Measurements from ENCODE around the gene DTX2.
"Not testable (repeated sequence)": the region's sequence is repeated elsewhere in the genome, so short reads cannot be mapped to it uniquely, and the experiment has no call there.

Gene DTX2

DNA sequence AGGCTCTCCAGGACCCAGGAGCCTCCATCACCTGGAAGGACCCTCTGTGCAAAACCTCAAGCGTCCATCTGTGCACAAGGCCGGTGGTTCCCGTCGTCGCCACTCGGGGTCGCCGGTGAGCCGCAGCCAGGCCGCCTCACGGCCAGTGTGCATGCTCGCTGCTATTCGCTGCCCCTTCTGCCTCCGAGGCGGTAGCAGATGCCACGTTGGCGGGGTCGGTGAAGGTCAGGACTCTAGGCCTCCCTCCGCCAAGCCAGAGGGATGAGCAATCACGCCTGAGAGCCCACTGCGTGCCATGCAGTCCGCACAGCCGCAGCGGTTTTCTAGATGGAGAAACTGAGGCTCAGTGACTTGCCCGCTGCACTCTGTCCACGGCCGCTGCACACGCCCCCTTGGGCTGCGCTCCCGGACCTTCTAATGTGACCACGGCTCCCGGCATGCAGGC lies 54.5 kb downstream of the DTX2 start:
- no peak for DNase-seq
- Histone ChIP-seq H2AFZ (ENCODE audit: low read length) (no peak overlapping the region), H3K27ac (ENCODE audit: low read length) (no peak overlapping the region), H3F3A (ENCODE audit: insufficient read depth, low read length) (no peaks in the 10 kb centered on the region), H3K4me3 (ENCODE audit: low read length) (no peak overlapping the region), H3K36me3 (replicated peaks; ENCODE audit: insufficient read depth, low read length) (no peaks in the 10 kb centered on the region), H3K9ac (ENCODE audit: low read length) (no peak overlapping the region), H3K9me2 (replicated peaks; ENCODE audit: insufficient read depth, low read length) (no peaks in the 10 kb centered on the region), H3K79me2 (ENCODE audit: low read length) (no peaks in the 10 kb centered on the region), H3K9me3 (replicated peaks; ENCODE audit: insufficient read depth, low read length) (no peaks in the 10 kb centered on the region), H3K4me2 (ENCODE audit: low read depth, low read length) (peak overlapping the region; percentile 34; the same call in 1 of the 2 replicates), H3K27me3 (replicated peaks; ENCODE audit: insufficient read depth, low read length) (no peaks in the 10 kb centered on the region), H4K20me1 (ENCODE audit: insufficient read depth, low read length) (no peaks in the 10 kb centered on the region), H3K4me1 (ENCODE audit: low read length) (no peaks in the 10 kb centered on the region)
- TF ChIP-seq EZH2phosphoT487 (IDR thresholded peaks at IDR 0.05; ENCODE audit: low read length) (no peak), EZH2 (optimal IDR thresholded peaks at IDR 0.05; ENCODE audit: low read depth, low read length) (no peak)
- TF ChIP-seq, protein P1, sequence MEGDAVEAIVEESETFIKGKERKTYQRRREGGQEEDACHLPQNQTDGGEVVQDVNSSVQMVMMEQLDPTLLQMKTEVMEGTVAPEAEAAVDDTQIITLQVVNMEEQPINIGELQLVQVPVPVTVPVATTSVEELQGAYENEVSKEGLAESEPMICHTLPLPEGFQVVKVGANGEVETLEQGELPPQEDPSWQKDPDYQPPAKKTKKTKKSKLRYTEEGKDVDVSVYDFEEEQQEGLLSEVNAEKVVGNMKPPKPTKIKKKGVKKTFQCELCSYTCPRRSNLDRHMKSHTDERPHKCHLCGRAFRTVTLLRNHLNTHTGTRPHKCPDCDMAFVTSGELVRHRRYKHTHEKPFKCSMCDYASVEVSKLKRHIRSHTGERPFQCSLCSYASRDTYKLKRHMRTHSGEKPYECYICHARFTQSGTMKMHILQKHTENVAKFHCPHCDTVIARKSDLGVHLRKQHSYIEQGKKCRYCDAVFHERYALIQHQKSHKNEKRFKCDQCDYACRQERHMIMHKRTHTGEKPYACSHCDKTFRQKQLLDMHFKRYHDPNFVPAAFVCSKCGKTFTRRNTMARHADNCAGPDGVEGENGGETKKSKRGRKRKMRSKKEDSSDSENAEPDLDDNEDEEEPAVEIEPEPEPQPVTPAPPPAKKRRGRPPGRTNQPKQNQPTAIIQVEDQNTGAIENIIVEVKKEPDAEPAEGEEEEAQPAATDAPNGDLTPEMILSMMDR (IDR thresholded peaks at IDR 0.05; ENCODE audit: low read length): peak; percentile 62

DNA sequence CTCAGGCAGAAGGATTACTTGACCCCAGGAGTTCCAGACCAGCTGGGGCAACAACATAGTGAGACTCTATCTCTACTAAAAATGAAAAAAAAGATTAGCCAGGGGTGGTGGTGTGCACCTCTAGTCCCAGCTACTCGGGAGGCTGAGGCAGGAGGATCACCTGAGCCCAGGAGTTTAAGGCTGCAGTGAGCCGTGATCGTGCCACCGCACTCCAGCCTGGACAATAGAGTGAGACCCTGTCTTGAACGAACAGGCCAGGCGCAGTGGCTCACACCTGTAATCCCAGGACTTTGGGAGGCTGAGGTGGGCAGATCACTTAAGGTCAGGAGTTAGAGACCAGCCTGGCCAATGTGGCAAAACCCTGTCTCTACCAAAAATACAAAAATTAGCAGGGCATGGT lies 55.4 kb downstream of the DTX2 start:
- not testable (repeated sequence) for H3K4me3 ChIP-seq (ENCODE audit: low read length); H3K4me1 ChIP-seq (ENCODE audit: low read length); H3K27ac ChIP-seq (ENCODE audit: low read length); H3K27me3 ChIP-seq (replicated peaks; ENCODE audit: insufficient read depth, low read length); H2AFZ ChIP-seq (ENCODE audit: low read length); H3K4me2 ChIP-seq (ENCODE audit: low read depth, low read length); H3K9me2 ChIP-seq (replicated peaks; ENCODE audit: insufficient read depth, low read length); H3K79me2 ChIP-seq (ENCODE audit: low read length); H3K9me3 ChIP-seq (replicated peaks; ENCODE audit: insufficient read depth, low read length); DNase-seq; H4K20me1 ChIP-seq (ENCODE audit: insufficient read depth, low read length); H3K36me3 ChIP-seq (replicated peaks; ENCODE audit: insufficient read depth, low read length); H3K9ac ChIP-seq (ENCODE audit: low read length); H3F3A ChIP-seq (ENCODE audit: insufficient read depth, low read length)

DNA sequence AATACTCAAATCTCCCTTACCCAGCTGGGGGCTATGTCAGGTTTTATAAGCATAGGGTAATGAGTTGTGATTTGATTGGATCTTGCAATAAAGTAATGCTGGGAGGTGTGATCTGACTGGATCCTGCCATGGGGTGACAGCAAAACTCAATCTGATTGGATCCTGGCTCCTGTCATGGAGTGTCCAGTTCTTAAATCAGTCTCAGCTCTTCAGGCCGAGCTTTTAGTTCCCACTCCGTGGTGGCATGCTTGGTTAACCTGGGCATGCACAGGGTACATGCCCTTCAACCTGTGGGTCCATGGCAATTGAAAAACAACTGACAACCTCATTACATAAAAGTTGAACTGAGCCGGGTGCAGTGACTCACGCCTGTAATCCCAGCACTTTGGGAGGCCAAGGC lies 64.7 kb downstream of the DTX2 start:
- H3K79me2 ChIP-seq (ENCODE audit: low read length); H3K4me3 ChIP-seq (ENCODE audit: low read length); H3K36me3 ChIP-seq (replicated peaks; ENCODE audit: insufficient read depth, low read length); H3K4me2 ChIP-seq (ENCODE audit: low read depth, low read length); H3F3A ChIP-seq (ENCODE audit: insufficient read depth, low read length); H3K27ac ChIP-seq (ENCODE audit: low read length); DNase-seq; H3K4me1 ChIP-seq (ENCODE audit: low read length); H3K9me3 ChIP-seq (replicated peaks; ENCODE audit: insufficient read depth, low read length); H3K9me2 ChIP-seq (replicated peaks; ENCODE audit: insufficient read depth, low read length); H3K27me3 ChIP-seq (replicated peaks; ENCODE audit: insufficient read depth, low read length); H4K20me1 ChIP-seq (ENCODE audit: insufficient read depth, low read length); H2AFZ ChIP-seq (ENCODE audit: low read length); H3K9ac ChIP-seq (ENCODE audit: low read length): not testable (repeated sequence)

DNA sequence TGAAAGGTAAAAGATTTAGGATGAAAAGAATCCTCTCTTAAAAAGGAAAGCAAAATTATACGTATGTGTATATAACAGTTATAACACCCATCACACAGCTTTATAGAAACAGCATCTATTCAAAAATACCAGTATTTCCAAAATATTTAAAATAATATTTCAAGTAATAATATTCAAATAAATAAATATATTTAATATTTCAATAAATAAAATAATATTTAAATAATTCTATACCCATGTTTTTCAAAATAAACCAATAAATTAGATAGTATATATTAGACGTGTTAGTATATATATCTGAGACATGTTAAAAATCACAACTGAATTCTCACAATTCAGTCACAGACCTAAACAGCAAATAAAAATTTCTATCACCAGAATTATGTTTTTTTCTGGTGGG lies 70.1 kb downstream of the DTX2 start:
- not testable (repeated sequence) for DNase-seq; H3K4me3 ChIP-seq (ENCODE audit: low read length); H3K36me3 ChIP-seq (replicated peaks; ENCODE audit: insufficient read depth, low read length); H2AFZ ChIP-seq (ENCODE audit: low read length); H3K4me2 ChIP-seq (ENCODE audit: low read depth, low read length); H3K79me2 ChIP-seq (ENCODE audit: low read length); H3K9ac ChIP-seq (ENCODE audit: low read length); H4K20me1 ChIP-seq (ENCODE audit: insufficient read depth, low read length); H3K9me2 ChIP-seq (replicated peaks; ENCODE audit: insufficient read depth, low read length); H3K27ac ChIP-seq (ENCODE audit: low read length); H3K9me3 ChIP-seq (replicated peaks; ENCODE audit: insufficient read depth, low read length); H3K4me1 ChIP-seq (ENCODE audit: low read length); H3F3A ChIP-seq (ENCODE audit: insufficient read depth, low read length); H3K27me3 ChIP-seq (replicated peaks; ENCODE audit: insufficient read depth, low read length)

DNA sequence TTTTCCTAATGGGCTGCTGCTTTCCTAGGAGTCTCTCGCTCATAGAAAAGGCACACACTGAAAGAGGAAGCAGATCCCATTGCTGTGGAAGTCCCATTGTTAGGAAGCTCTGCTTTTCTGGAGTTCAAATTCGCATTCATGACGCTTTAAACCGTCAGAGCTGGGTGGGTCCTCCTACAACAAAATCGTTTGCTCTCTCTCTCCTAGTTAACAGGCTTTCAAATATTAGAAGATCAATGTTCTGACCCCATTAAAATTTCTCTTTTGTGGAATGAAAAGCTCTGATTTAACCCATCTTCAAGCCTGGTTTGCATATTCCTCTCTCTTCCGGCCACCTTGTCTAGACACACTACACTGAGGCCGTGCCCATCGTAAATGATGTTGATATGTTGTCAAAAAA lies 81.7 kb downstream of the DTX2 start, which contains the start of gene SPDYE16:
TSS of gene SPDYE16 (minus strand) at position 101 of the 400 bp plus-strand sequence. CDS start 1,838 bp downstream, outside the sequence.
- not testable (repeated sequence) for H3F3A ChIP-seq (ENCODE audit: insufficient read depth, low read length); H3K9me3 ChIP-seq (replicated peaks; ENCODE audit: insufficient read depth, low read length); H3K79me2 ChIP-seq (ENCODE audit: low read length); H3K27ac ChIP-seq (ENCODE audit: low read length); H4K20me1 ChIP-seq (ENCODE audit: insufficient read depth, low read length); H2AFZ ChIP-seq (ENCODE audit: low read length); H3K4me3 ChIP-seq (ENCODE audit: low read length); H3K9ac ChIP-seq (ENCODE audit: low read length); H3K4me2 ChIP-seq (ENCODE audit: low read depth, low read length); H3K27me3 ChIP-seq (replicated peaks; ENCODE audit: insufficient read depth, low read length); H3K9me2 ChIP-seq (replicated peaks; ENCODE audit: insufficient read depth, low read length); DNase-seq; H3K4me1 ChIP-seq (ENCODE audit: low read length); H3K36me3 ChIP-seq (replicated peaks; ENCODE audit: insufficient read depth, low read length)

DNA sequence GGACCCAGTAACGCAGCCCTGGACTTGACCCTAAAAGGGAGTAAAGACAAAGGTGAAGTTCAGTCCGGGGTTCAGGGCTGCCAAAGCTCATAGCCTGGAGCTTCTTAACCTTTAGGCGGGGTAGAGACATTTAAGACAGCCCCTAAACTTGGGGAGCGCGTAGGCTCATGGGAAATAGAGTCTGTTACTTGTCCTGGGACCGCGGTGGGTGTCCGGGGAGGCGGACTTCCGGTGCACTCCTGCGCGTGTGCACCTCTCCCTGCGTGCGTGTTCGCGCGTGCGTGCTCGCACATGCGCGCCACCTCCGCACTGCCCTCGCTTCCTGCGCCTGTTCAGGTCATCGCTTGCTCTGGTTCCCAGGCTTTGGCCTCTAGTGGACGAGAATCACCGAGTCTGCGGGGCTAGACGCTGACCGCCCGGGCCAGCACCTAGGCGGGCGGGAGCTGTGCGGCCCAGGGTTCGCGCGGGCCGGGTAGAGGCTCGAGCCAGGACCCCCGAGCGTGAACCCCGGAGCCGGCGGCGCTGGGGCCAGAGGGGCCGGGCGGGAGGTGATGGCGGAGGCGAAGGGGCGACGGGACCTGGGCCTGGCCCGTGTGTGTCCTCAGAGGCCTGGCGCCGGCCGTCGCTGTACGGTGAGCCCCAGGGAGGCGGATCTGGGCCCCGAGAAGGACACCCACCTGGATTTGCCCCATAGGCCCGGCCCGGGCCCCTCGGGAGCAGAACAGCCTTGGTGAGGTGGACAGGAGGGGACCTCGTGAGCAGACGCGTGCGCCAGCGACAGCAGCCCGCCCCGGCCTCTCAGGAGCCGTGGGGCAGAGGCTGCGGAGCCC lies 87.7 kb downstream of the DTX2 start:
- H3K9me2 ChIP-seq (replicated peaks; ENCODE audit: insufficient read depth, low read length); H3K36me3 ChIP-seq (replicated peaks; ENCODE audit: insufficient read depth, low read length); H3K4me1 ChIP-seq (ENCODE audit: low read length); H3K9me3 ChIP-seq (replicated peaks; ENCODE audit: insufficient read depth, low read length); H3F3A ChIP-seq (ENCODE audit: insufficient read depth, low read length); H3K27me3 ChIP-seq (replicated peaks; ENCODE audit: insufficient read depth, low read length); H4K20me1 ChIP-seq (ENCODE audit: insufficient read depth, low read length): not testable (repeated sequence)
- Histone ChIP-seq H3K9ac (ENCODE audit: low read length) (peak overlapping the region; percentile 83), H3K4me2 (ENCODE audit: low read depth, low read length) (peak overlapping the region; percentile 62; the same call in 1 of the 2 replicates), H3K4me3 (ENCODE audit: low read length) (peak overlapping the region; percentile 79), H2AFZ (ENCODE audit: low read length) (peak overlapping the region; percentile 70), H3K79me2 (ENCODE audit: low read length) (peaks cover 17% of the 10 kb centered on the region), H3K27ac (ENCODE audit: low read length) (peak overlapping the region; percentile 16; the same call in 1 of the 2 replicates)
- DNase-seq: peak; percentile 95

DNA sequence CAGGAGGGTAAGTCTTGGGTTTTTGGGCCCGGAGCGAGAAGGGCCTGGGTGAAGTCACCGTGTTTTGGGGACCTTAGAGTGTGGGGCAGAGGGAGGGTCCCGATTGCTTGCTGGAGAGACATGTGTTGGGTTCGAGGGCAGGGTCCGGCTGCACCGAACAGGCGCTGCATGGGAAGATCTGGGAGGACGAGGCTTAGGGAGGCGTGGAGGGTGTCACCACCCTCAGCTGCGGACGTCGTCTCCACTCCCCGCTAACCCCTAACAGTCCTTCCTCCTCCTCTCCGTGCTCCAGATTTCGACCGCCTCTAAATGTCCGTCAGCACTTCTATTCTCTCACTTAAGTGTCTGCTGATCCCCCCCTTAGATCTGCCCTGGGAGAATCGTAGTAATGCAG lies 88.3 kb downstream of the DTX2 start:
- peak overlapping the region; percentile 16; the same call in 1 of the 2 replicates for H3K27ac ChIP-seq (ENCODE audit: low read length)
- peak overlapping the region; percentile 79 for H3K4me3 ChIP-seq (ENCODE audit: low read length)
- H3F3A ChIP-seq (ENCODE audit: insufficient read depth, low read length); H4K20me1 ChIP-seq (ENCODE audit: insufficient read depth, low read length); H3K9me3 ChIP-seq (replicated peaks; ENCODE audit: insufficient read depth, low read length); H3K27me3 ChIP-seq (replicated peaks; ENCODE audit: insufficient read depth, low read length); H3K4me1 ChIP-seq (ENCODE audit: low read length); H3K9me2 ChIP-seq (replicated peaks; ENCODE audit: insufficient read depth, low read length); H3K36me3 ChIP-seq (replicated peaks; ENCODE audit: insufficient read depth, low read length): not testable (repeated sequence)
- H3K9ac ChIP-seq (ENCODE audit: low read length): peak overlapping the region; percentile 83
- H2AFZ ChIP-seq (ENCODE audit: low read length): peak overlapping the region; percentile 70; the same call in 1 of the 2 replicates
- peak; percentile 6 for DNase-seq
- peak overlapping the region; percentile 62; the same call in 1 of the 2 replicates for H3K4me2 ChIP-seq (ENCODE audit: low read depth, low read length)
- peaks cover 17% of the 10 kb centered on the region for H3K79me2 ChIP-seq (ENCODE audit: low read length)

Data from MM.1S (cell line).